DND-41 (cell line): ENCODE results near the gene KPTN.

Experiments used
- EZH2 ChIP-seq: IDR thresholded peaks from 3 replicates; pipeline ENCODE4 v1.6.1; 2012; ENCODE audit warnings: borderline replicate concordance, low read depth, mild to moderate bottlenecking, moderate library complexity, low read length, inconsistent platforms; ENCODE audit not compliant: severe bottlenecking
- TF ChIP-seq, protein P1 (sequence below): IDR thresholded peaks from 2 replicates; pipeline ENCODE4 v1.5.1; 2012; ENCODE audit warnings: borderline replicate concordance, low read length, moderate library complexity, mild to moderate bottlenecking; ENCODE audit not compliant: poor library complexity, severe bottlenecking; ENCODE audit errors: extremely low read depth

DNA sequence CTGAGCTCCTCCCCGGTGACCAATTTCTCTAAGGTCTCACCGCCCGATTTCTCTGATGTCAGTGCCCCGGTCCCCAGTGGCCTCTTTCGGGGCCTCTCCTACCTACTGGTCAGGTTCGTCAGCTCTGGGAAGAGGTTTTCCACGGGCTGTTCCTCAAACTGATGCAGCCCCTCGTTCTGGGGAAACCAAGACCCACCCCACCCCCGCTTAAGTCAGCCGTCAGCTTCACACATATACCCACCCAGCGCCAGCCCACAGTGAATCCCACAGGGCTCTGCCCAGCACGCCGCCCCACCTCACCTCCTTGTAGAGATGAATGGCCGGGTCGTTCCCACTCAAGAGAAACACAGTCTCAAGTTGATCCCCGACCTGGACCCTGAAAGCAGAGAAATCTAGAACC lies 3.4 kb downstream of the KPTN start:
- TF ChIP-seq, protein P1, sequence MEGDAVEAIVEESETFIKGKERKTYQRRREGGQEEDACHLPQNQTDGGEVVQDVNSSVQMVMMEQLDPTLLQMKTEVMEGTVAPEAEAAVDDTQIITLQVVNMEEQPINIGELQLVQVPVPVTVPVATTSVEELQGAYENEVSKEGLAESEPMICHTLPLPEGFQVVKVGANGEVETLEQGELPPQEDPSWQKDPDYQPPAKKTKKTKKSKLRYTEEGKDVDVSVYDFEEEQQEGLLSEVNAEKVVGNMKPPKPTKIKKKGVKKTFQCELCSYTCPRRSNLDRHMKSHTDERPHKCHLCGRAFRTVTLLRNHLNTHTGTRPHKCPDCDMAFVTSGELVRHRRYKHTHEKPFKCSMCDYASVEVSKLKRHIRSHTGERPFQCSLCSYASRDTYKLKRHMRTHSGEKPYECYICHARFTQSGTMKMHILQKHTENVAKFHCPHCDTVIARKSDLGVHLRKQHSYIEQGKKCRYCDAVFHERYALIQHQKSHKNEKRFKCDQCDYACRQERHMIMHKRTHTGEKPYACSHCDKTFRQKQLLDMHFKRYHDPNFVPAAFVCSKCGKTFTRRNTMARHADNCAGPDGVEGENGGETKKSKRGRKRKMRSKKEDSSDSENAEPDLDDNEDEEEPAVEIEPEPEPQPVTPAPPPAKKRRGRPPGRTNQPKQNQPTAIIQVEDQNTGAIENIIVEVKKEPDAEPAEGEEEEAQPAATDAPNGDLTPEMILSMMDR, result no peak
- no peak for TF ChIP-seq EZH2
